CD14-positive monocyte (primary cell): Measurements from ENCODE around the gene PLA2G3. TPM values are rescaled to one million over a fixed set of nuclear protein-coding genes. Genes with fewer than 3 reads are reported as not detected.

Source experiments
- DNase-seq, 3 donors: peaks; one replicate each; pipeline ENCODE4 v3.0.0-alpha.2; 2011 to 2022
- H2AFZ ChIP-seq: 2 replicates; pipeline ENCODE4 v1.6.0; 2012; ENCODE audit warnings: mild to moderate bottlenecking, low read depth, low read length, inconsistent platforms; ENCODE audit not compliant: insufficient read depth, poor library complexity, severe bottlenecking
- H3K27ac ChIP-seq, 2 donors: 1 replicate in 1 of 2; 2 replicates in 1 of 2; pipeline ENCODE4 v1.5.1; 2012 to 2013; ENCODE audit warnings: low read length in 2 of 2, control low read depth in 1 of 2, inconsistent platforms in 1 of 2, low read depth in 1 of 2, mild to moderate bottlenecking in 1 of 2
- H3K27me3 ChIP-seq, 2 donors: one replicate each; pipeline versions ENCODE4 v1.6.0 to v1.6.1; 2011 to 2013; ENCODE audit warnings: low read length in 2 of 2; ENCODE audit not compliant: control insufficient read depth in 2 of 2, insufficient read depth in 2 of 2
- H3K36me3 ChIP-seq, 2 donors: replicated peaks in 1 of 2; 1 replicate in 1 of 2; 2 replicates in 1 of 2; pipeline versions ENCODE4 v1.5.1 to v1.6.1; 2012 to 2013; ENCODE audit warnings: low read length in 2 of 2, control low read depth in 1 of 2, inconsistent platforms in 1 of 2, mild to moderate bottlenecking in 1 of 2; ENCODE audit not compliant: insufficient read depth in 2 of 2, control insufficient read depth in 1 of 2
- H3K4me1 ChIP-seq, 2 donors: 1 replicate in 1 of 2; 2 replicates in 1 of 2; pipeline versions ENCODE4 v1.5.1 to v1.6.1; 2012 to 2013; ENCODE audit warnings: low read length in 2 of 2, control low read depth in 1 of 2, inconsistent platforms in 1 of 2, mild to moderate bottlenecking in 1 of 2, moderate library complexity in 1 of 2; ENCODE audit not compliant: insufficient read depth in 2 of 2, control insufficient read depth in 1 of 2
- H3K4me2 ChIP-seq: replicated peaks from 2 replicates; pipeline ENCODE3; 2012; ENCODE audit warnings: low read length, moderate library complexity, mild to moderate bottlenecking; ENCODE audit not compliant: poor library complexity, severe bottlenecking; ENCODE audit errors: extremely low read depth
- H3K4me3 ChIP-seq, 3 experiments: fragments of 200-600 bp in 1 of 3; sonication (generic) in 1 of 3; replicated peaks in 1 of 3; 1 replicate in 2 of 3; 2 replicates in 1 of 3; pipeline ENCODE4 v1.5.1; 2011 to 2013; ENCODE audit warnings: low read length in 3 of 3, mild to moderate bottlenecking in 3 of 3, control low read depth in 2 of 3, low read depth in 2 of 3, inconsistent platforms in 1 of 3, moderate library complexity in 1 of 3
- H3K79me2 ChIP-seq: 2 replicates; pipeline ENCODE4 v1.6.0; 2012; ENCODE audit warnings: mild to moderate bottlenecking, control low read depth, inconsistent platforms, low read length, moderate library complexity; ENCODE audit not compliant: insufficient read depth
- H3K9ac ChIP-seq: 2 replicates; pipeline ENCODE4 v1.6.0; 2017; ENCODE audit warnings: low read length, mild to moderate bottlenecking; ENCODE audit not compliant: insufficient read depth, poor library complexity, severe bottlenecking
- H3K9me3 ChIP-seq, 2 donors: replicated peaks in 1 of 2; 1 replicate in 1 of 2; 2 replicates in 1 of 2; pipeline versions ENCODE4 v1.5.1 to v1.6.1; 2012 to 2013; ENCODE audit warnings: low read length in 2 of 2, control low read depth in 1 of 2; ENCODE audit not compliant: control insufficient read depth in 1 of 2, insufficient read depth in 1 of 2
- H4K20me1 ChIP-seq: 2 replicates; pipeline ENCODE4 v1.6.0; 2012; ENCODE audit warnings: mild to moderate bottlenecking, low read length, control low read depth, moderate library complexity; ENCODE audit not compliant: insufficient read depth
- H3K27ac Mint-ChIP-seq, 7 donors: one replicate each; pipeline ENCODE4 v1.8.0; 2020; ENCODE audit warnings: mild to moderate bottlenecking in 7 of 7, mixed read lengths in 7 of 7, moderate library complexity in 6 of 7, inconsistent platforms in 2 of 7
- H3K27me3 Mint-ChIP-seq, 3 donors: one replicate each; pipeline ENCODE4 v1.8.0; 2021 to 2022; ENCODE audit warnings: low read depth in 3 of 3, mild to moderate bottlenecking in 3 of 3, mixed read lengths in 3 of 3, moderate library complexity in 3 of 3, inconsistent platforms in 1 of 3
- H3K36me3 Mint-ChIP-seq, 2 donors: one replicate each; pipeline ENCODE4 v1.8.0; 2020; ENCODE audit warnings: mixed read lengths in 2 of 2, inconsistent platforms in 1 of 2, mild to moderate bottlenecking in 1 of 2
- H3K4me1 Mint-ChIP-seq: one replicate; pipeline ENCODE4 v1.8.0; 2020; ENCODE audit warnings: mild to moderate bottlenecking, mixed read lengths
- H3K4me3 Mint-ChIP-seq, 2 donors: one replicate each; pipeline ENCODE4 v1.8.0; 2020; ENCODE audit warnings: mild to moderate bottlenecking in 2 of 2, mixed read lengths in 2 of 2, moderate library complexity in 1 of 2
- H3K9me3 Mint-ChIP-seq, 7 donors: one replicate each; pipeline ENCODE4 v1.8.0; 2020 to 2022; ENCODE audit warnings: mixed read lengths in 7 of 7, mild to moderate bottlenecking in 6 of 7, moderate library complexity in 6 of 7, inconsistent platforms in 2 of 7
- CTCF ChIP-seq: fragments of 200-600 bp; IDR thresholded peaks from one replicate; pipeline ENCODE4 v1.8.0; 2022; ENCODE audit warnings: antibody characterized with exemption, mild to moderate bottlenecking
- WGBS: methylation state at CpG from one replicate; pipeline ENCODE4 v1.1.5; 2013; ENCODE audit warnings: missing lambda C conversion rate; ENCODE audit not compliant: insufficient coverage; 5-methylcytosine and 5-hydroxymethylcytosine counted together
- intact Hi-C, 2 donors: fragments of 100-400 bp; cut with micrococcal nuclease; formaldehyde crosslinking; loops; one replicate each; pipeline versions ENCODE4 v1.15.0 to v1.15.1; 2023
- polyA plus RNA-seq, 3 donors: library from polyadenylated mRNA; depleted of rRNA in 1 of 3; unstranded in 2 of 3; stranded (reverse) in 1 of 3; fragments of 300-500 nt in 2 of 3; fragments of >200 nt in 1 of 3; fragmentation: Illumina TruSeq in 2 of 3; gene quantifications; 1 replicate in 2 of 3; 2 replicates in 1 of 3; pipeline ENCODE4 v1.2.3, GENCODE V29; 2012 to 2021

Gene PLA2G3
- polyA plus RNA-seq, 3 donors = not detected

GRCh38 chr22:31140746-31141145 is 438 bp upstream of the PLA2G3 start:
- no peaks in the 10 kb centered on the region for H3K36me3 Mint-ChIP-seq
- no peak overlapping the region for H3K27ac Mint-ChIP-seq
- no peaks in the 10 kb centered on the region for H4K20me1 ChIP-seq
- peaks cover 4 to 15% (median 14%) of the 10 kb centered on the region in 3 donors for H3K27me3 Mint-ChIP-seq
- H3K4me2 ChIP-seq = no peak overlapping the region
- intact Hi-C loops = no loop called here
- no peaks in the 10 kb centered on the region for H3K79me2 ChIP-seq
- peaks cover 0 to 6% (median 3%) of the 10 kb centered on the region in 7 donors for H3K9me3 Mint-ChIP-seq
- no peak overlapping the region for H3K4me3 ChIP-seq
- DNase-seq = no peak
- H3K4me3 Mint-ChIP-seq = no peak overlapping the region
- no peak for TF ChIP-seq CTCF
- peaks cover 0 to 2% of the 10 kb centered on the region in 2 donors for H3K27me3 ChIP-seq
- no peak overlapping the region for H2AFZ ChIP-seq
- no peaks in the 10 kb centered on the region for H3K4me1 ChIP-seq
- no peaks in the 10 kb centered on the region for H3K9me3 ChIP-seq
- WGBS = 95% methylated on average over 4 of the region's 5 CpGs
- H3K27ac ChIP-seq = no peak overlapping the region
- no peaks in the 10 kb centered on the region for H3K36me3 ChIP-seq
- H3K4me1 Mint-ChIP-seq = peaks cover 1% of the 10 kb centered on the region
- H3K9ac ChIP-seq = no peak overlapping the region

GRCh38 chr22:31139066-31139465 is 1.2 kb downstream of the PLA2G3 start:
- no peaks in the 10 kb centered on the region for H3K9me3 ChIP-seq
- no peak overlapping the region for H3K4me3 ChIP-seq
- peaks cover 4 to 12% (median 10%) of the 10 kb centered on the region in 3 donors for H3K27me3 Mint-ChIP-seq
- H2AFZ ChIP-seq = no peak overlapping the region
- H3K79me2 ChIP-seq = no peaks in the 10 kb centered on the region
- H3K27ac ChIP-seq = no peak overlapping the region
- no peak overlapping the region for H3K9ac ChIP-seq
- peaks cover 0 to 2% of the 10 kb centered on the region in 2 donors for H3K27me3 ChIP-seq
- H3K4me2 ChIP-seq = no peak overlapping the region
- no peak overlapping the region for H3K4me3 Mint-ChIP-seq
- peaks cover 1% of the 10 kb centered on the region for H3K4me1 Mint-ChIP-seq
- H3K9me3 Mint-ChIP-seq = peaks cover 0 to 2% (median 0%) of the 10 kb centered on the region in 7 donors
- no peak for TF ChIP-seq CTCF
- DNase-seq = no peak
- no peaks in the 10 kb centered on the region for H3K36me3 ChIP-seq
- peak overlapping the region in 2 of 7 donors; percentile 20 to 40 for H3K27ac Mint-ChIP-seq
- H4K20me1 ChIP-seq = no peaks in the 10 kb centered on the region
- no peaks in the 10 kb centered on the region for H3K36me3 Mint-ChIP-seq
- intact Hi-C loops = no loop called here
- WGBS = 100% methylated on average over 1 of the region's 3 CpGs
- no peaks in the 10 kb centered on the region for H3K4me1 ChIP-seq
